Measurements from ENCODE around the gene DCAF11.
A peak's percentile ranks its signal among the peaks of the same experiment; 100 is the strongest.

DCAF11 gene

GRCh38 chr14:24114532-24115421, at the start of gene DCAF11, which contains the start of gene NRL:
TSS of gene DCAF11 (plus strand) at chr14:24114777. CDS start at chr14:24115595, 818 bp downstream.
TSS of gene NRL (minus strand) at chr14:24114949. CDS start at chr14:24082848, 32,101 bp downstream.
- DNase-seq, result peak; percentile 99

GRCh38 chr14:24064856-24065255, 49.7 kb upstream of the DCAF11 start:
- DNase-seq, result no peak

- DNase-seq, result no peak
These were observed 49.2 kb upstream of the DCAF11 start for GRCh38 chr14:24065408-24065807.

- no peak for DNase-seq
These were observed 48.0 kb upstream of the DCAF11 start for GRCh38 chr14:24066496-24067132.

- no peak for DNase-seq
These were observed 47.2 kb upstream of the DCAF11 start for GRCh38 chr14:24067133-24068082.

GRCh38 chr14:24068711-24069410, 45.7 kb upstream of the DCAF11 start:
- no peak for DNase-seq

GRCh38 chr14:24069411-24069735, 45.2 kb upstream of the DCAF11 start:
- DNase-seq, result no peak

GRCh38 chr14:24070285-24071143, 44.1 kb upstream of the DCAF11 start:
- DNase-seq, result no peak

- no peak for DNase-seq
These were observed 43.4 kb upstream of the DCAF11 start, which contains the start of gene CPNE6 for GRCh38 chr14:24071144-24071697. TSS of gene CPNE6 (plus strand) at chr14:24071562. CDS start at chr14:24072937, 1,375 bp downstream.

GRCh38 chr14:24071836-24072430, 42.6 kb upstream of the DCAF11 start:
- no peak for DNase-seq

- DNase-seq, result no peak
These were observed 42.1 kb upstream of the DCAF11 start for GRCh38 chr14:24072436-24072835.

GRCh38 chr14:24072881-24073877, 41.4 kb upstream of the DCAF11 start:
- DNase-seq, result no peak

- no peak for DNase-seq
These were observed 39.7 kb upstream of the DCAF11 start for GRCh38 chr14:24074625-24075484.

- DNase-seq, result no peak
These were observed 38.9 kb upstream of the DCAF11 start for GRCh38 chr14:24075485-24076301.

- DNase-seq, result no peak
These were observed 38.3 kb upstream of the DCAF11 start for GRCh38 chr14:24076302-24076601.

GRCh38 chr14:24077086-24077485, 37.5 kb upstream of the DCAF11 start:
- DNase-seq, result no peak

GRCh38 chr14:24078146-24078545, 36.4 kb upstream of the DCAF11 start:
- no peak for DNase-seq

All from DMS 273 treated with DMSO at 0.1 percent for 48 hours (cell line).